Measurements from ENCODE around the gene BAIAP3.

The BAIAP3 gene

GRCh38 chr16:1338119-1338730, 4.8 kb downstream of the BAIAP3 start:
- Mint-ChIP-seq H3K9me3 (no peaks in the 10 kb centered on the region), H3K27me3 (peaks cover 61% of the 10 kb centered on the region), H3K4me3 (no peak overlapping the region), H3K27ac (no peak overlapping the region), H3K36me3 (ENCODE audit: low read depth) (no peaks in the 10 kb centered on the region), H3K4me1 (ENCODE audit: low read depth) (peaks cover 18% of the 10 kb centered on the region)
- intact Hi-C loops (cut with micrococcal nuclease) = no loop called here

DNA sequence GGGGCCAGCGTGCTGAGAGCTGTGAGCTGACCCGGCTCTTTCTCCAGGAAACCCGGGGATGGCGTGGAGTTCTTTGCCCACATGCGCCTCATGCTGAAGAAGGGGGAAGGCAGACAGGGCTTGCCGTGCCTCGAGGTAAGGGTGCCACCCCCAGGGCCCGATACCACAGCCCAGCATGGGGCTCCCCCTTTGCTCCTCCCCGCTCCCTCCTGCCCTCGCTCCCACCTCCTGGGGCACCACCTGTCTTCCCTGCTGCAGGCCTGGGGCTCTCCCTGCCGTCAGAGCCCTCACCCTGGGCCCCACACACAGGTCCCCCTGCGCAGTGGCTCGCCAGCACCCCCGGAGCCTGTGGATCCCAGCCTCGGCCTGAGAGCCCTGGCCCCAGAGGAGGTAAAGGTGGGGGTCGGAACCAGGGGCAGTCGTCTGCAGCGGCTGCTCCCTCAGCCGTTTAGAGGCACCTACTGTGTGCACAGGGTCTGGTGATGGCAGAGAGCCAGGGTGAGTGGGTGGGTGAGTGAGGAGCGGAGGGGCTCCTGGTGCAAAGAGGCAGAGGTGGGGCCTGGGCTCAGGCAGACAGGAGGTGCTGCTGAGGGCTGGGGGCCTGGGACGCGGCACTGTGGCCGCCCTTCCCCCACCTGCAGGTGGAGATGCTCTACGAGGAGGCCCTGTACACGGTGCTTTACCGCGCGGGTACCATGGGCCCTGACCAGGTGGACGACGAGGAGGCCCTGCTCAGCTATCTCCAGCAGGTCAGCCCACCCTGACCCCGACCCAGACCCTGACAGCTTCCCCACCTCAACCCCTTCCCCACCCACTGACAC, 5.6 kb downstream of the BAIAP3 start:
- intact Hi-C loops (cut with micrococcal nuclease) = no loop called here
- H3K27me3 Mint-ChIP-seq = peaks cover 63% of the 10 kb centered on the region
- no peaks in the 10 kb centered on the region for H3K36me3 Mint-ChIP-seq (ENCODE audit: low read depth)
- no peak overlapping the region for H3K27ac Mint-ChIP-seq
- no peak overlapping the region for H3K4me3 Mint-ChIP-seq
- H3K9me3 Mint-ChIP-seq = no peaks in the 10 kb centered on the region
- H3K4me1 Mint-ChIP-seq (ENCODE audit: low read depth) = peaks cover 26% of the 10 kb centered on the region

DNA sequence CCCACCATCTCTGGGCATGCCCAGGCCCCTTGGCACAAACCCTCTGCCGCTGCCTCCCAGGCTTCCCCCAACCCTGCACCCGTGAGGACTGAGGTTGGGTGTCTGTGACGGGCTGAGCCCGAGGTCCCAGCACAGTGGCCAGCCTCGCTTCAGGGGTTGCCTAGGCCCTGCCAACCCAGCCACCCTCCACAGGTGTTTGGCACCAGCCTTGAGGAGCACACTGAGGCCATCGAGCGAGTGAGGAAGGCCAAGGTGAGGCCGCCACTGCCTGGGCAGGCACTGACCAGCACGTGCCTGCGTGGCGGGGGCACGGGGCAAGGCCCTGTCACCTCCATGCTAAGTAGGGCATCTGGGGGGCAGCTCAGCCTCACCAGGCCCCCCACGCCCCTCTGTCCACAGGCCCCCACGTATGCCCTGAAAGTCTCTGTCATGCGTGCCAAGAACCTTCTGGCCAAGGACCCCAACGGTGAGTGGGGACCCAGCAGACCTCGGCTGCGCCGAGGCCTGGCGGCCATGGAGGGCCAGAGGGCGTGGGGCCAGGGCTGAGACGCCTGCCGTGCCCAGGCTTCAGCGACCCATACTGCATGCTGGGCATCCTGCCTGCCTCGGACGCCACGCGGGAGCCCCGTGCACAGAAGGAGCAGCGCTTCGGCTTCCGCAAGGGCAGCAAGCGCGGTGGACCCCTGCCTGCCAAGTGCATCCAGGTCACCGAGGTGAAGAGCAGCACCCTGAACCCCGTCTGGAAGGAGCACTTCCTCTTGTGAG, 7.5 kb downstream of the BAIAP3 start:
- H3K4me1 Mint-ChIP-seq (ENCODE audit: low read depth) = peaks cover 24% of the 10 kb centered on the region
- peaks cover 44% of the 10 kb centered on the region for H3K27me3 Mint-ChIP-seq
- intact Hi-C loops (cut with micrococcal nuclease) = no loop called here
- H3K36me3 Mint-ChIP-seq (ENCODE audit: low read depth) = no peaks in the 10 kb centered on the region
- no peaks in the 10 kb centered on the region for H3K9me3 Mint-ChIP-seq
- H3K27ac Mint-ChIP-seq = no peak overlapping the region
- H3K4me3 Mint-ChIP-seq = no peak overlapping the region

GRCh38 chr16:1341495-1342420, 8.3 kb downstream of the BAIAP3 start:
- Mint-ChIP-seq H3K9me3 (no peaks in the 10 kb centered on the region), H3K36me3 (ENCODE audit: low read depth) (no peaks in the 10 kb centered on the region), H3K4me1 (ENCODE audit: low read depth) (peaks cover 24% of the 10 kb centered on the region), H3K27me3 (peaks cover 36% of the 10 kb centered on the region), H3K27ac (no peak overlapping the region), H3K4me3 (no peak overlapping the region)
- intact Hi-C loops (cut with micrococcal nuclease) = no loop called here

DNA sequence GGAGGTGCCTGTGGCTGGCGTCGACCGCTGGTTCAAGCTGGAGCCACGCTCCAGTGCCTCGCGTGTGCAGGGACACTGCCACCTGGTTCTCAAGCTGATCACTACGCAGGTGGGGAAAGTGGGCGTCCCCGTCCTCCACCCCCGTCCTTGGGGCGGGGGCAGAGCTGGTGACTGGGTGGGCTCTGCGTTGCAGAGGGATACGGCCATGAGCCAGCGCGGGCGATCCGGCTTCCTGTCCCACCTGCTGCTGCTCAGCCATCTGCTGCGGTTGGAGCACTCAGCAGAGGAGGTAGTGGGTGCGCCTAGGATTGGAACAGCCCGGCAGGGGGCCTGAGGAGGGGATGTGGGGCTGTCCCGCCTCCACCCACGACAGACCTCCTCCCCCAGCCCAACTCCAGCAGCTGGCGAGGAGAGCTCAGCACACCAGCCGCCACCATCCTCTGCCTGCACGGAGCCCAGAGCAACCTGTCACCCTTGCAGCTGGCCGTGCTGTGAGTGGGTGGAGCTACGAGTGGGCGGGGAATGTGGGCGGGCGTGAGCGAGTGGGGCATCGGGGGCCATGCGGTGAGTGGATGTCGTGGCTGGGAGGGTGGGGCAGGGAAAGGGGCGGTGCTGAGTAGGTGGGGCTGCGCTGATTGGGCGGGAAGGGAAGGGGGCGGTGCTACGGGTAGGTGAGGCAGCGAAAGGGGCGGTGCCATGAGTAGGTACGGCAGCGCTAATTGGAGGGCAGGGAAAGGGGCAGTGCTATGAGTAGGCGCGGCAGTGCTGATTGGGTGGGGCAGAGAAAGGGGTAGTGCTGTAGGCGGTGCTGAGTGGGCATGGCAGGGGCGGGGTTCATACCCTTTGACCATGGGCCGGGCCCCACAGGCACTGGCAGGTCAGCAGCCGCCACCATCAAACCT, 9.3 kb downstream of the BAIAP3 start:
- H3K4me3 Mint-ChIP-seq = peak overlapping the region; percentile 64
- H3K9me3 Mint-ChIP-seq = no peaks in the 10 kb centered on the region
- H3K36me3 Mint-ChIP-seq (ENCODE audit: low read depth) = peaks cover 8% of the 10 kb centered on the region
- intact Hi-C loops (cut with micrococcal nuclease) = no loop called here
- H3K27ac Mint-ChIP-seq = peak overlapping the region; percentile 71
- peaks cover 24% of the 10 kb centered on the region for H3K4me1 Mint-ChIP-seq (ENCODE audit: low read depth)
- peaks cover 26% of the 10 kb centered on the region for H3K27me3 Mint-ChIP-seq

DNA sequence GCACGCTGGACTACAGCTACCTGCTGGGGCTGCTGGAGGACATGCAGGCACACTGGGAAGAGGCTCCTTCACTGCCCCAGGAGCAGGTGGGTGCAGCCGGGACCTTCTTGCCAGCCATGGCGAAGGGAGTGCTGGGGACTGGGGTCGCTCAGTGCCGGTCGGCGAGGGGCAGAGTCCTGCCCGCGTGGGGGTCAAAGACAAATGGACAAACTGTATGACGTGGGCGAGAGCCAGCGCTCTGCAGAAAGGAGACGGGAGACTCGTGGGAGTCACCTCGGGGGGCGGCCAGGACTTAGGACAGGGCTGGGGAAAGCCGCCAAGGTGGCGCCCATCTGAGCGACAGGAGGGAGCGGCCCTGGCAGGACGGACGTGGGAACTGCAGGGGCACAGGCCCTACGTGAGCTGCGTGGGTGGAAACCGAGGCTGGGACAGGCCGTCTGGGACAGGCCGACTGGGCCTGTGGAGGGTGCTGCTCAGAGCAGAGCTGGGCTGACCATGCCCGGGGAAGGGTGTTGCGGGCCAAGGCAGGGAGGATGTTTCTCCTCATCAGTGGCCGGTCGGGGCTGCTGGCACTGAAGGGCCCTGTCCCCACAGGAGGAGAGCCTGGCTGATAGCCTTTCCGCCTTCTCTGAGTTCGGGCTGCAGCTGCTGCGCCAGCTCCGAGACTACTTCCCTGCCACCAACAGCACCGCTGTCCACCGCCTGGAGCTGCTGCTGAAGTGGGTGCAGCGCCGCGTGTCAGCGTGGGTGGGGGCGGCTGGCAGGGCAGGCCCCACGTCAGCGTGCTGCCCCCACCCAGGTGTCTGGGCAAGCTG, 10.2 kb downstream of the BAIAP3 start:
- Mint-ChIP-seq H3K27ac (peak overlapping the region; percentile 71), H3K36me3 (ENCODE audit: low read depth) (peaks cover 16% of the 10 kb centered on the region), H3K4me1 (ENCODE audit: low read depth) (peaks cover 24% of the 10 kb centered on the region), H3K4me3 (peak overlapping the region; percentile 64), H3K9me3 (no peaks in the 10 kb centered on the region), H3K27me3 (peaks cover 25% of the 10 kb centered on the region)
- intact Hi-C loops (cut with micrococcal nuclease) = no loop called here

- Mint-ChIP-seq H3K4me3 (no peak overlapping the region), H3K9me3 (no peaks in the 10 kb centered on the region), H3K27me3 (peaks cover 25% of the 10 kb centered on the region), H3K4me1 (ENCODE audit: low read depth) (peaks cover 24% of the 10 kb centered on the region), H3K36me3 (ENCODE audit: low read depth) (peaks cover 25% of the 10 kb centered on the region), H3K27ac (no peak overlapping the region)
- intact Hi-C loops (cut with micrococcal nuclease) = no loop called here
Observed at GRCh38 chr16:1344499-1344898, 11.1 kb downstream of the BAIAP3 start.

DNA sequence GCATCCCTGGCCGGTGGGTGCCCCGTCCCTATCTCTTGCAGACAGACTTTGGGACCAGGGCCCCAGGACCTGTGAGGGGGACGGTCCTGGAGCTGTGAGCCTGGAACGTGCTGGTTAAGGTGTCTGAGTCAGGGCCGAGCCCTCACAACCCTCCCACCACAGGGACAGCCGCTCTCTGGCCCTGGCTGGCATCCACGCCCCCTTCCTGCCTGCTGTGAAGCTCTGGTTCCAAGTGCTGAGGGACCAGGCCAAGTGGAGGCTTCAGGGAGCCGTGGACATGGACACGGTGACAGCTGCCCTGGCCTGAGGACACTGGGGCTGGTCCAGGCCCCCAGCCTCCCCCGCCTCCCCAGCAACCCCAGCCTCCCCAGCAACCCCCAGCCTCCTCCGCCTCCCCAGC, 11.6 kb downstream of the BAIAP3 start:
- peaks cover 31% of the 10 kb centered on the region for H3K36me3 Mint-ChIP-seq (ENCODE audit: low read depth)
- no peak overlapping the region for H3K27ac Mint-ChIP-seq
- peaks cover 28% of the 10 kb centered on the region for H3K4me1 Mint-ChIP-seq (ENCODE audit: low read depth)
- H3K27me3 Mint-ChIP-seq = peaks cover 25% of the 10 kb centered on the region
- no peak overlapping the region for H3K4me3 Mint-ChIP-seq
- intact Hi-C loops (cut with micrococcal nuclease) = no loop called here
- no peaks in the 10 kb centered on the region for H3K9me3 Mint-ChIP-seq

- H3K4me1 Mint-ChIP-seq (ENCODE audit: low read depth) = peaks cover 35% of the 10 kb centered on the region
- H3K4me3 Mint-ChIP-seq = no peak overlapping the region
- H3K27ac Mint-ChIP-seq = no peak overlapping the region
- no peaks in the 10 kb centered on the region for H3K9me3 Mint-ChIP-seq
- intact Hi-C loops (cut with micrococcal nuclease) = no loop called here
- H3K36me3 Mint-ChIP-seq (ENCODE audit: low read depth) = peaks cover 36% of the 10 kb centered on the region
- H3K27me3 Mint-ChIP-seq = peaks cover 22% of the 10 kb centered on the region
Observed at GRCh38 chr16:1345651-1346421, 12.4 kb downstream of the BAIAP3 start.

DNA sequence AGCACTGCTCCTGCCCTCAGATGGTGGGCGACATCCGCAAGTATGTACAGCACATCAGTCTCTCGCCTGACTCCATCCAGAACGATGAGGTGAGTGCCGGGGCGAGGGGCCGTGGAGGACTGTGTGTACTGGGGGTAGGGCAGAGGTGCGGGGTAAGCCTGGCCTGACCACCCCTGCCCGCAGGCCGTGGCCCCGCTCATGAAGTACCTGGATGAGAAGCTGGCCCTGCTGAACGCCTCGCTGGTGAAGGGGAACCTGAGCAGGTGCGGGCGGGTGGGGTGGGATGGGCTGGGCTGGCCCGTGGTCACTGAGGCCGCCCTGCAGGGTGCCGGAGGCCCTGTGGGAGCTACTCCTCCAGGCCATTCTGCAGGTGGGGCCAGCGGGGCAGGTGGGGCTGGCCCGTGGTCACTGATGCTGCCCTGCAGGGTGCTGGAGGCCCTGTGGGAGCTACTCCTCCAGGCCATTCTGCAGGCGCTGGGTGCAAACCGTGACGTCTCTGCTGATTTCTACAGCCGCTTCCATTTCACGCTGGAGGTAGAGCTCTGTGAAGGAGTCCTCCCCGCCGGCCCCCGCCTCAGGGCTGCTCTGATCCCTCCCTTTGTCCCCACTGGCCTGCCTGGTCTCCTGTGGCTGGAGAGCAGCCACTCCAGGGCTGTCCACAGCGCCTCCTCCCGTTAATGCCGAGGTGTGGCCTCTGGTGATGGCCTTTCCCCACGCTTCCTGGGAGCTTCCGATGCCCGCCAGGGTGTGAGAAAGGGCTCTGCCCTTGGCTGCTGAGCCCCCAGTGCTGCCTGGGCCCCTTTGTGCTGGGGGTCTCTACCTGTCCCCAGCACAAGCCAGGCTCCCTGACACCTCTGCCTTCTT, 13.2 kb downstream of the BAIAP3 start:
- no peak overlapping the region for H3K27ac Mint-ChIP-seq

DNA sequence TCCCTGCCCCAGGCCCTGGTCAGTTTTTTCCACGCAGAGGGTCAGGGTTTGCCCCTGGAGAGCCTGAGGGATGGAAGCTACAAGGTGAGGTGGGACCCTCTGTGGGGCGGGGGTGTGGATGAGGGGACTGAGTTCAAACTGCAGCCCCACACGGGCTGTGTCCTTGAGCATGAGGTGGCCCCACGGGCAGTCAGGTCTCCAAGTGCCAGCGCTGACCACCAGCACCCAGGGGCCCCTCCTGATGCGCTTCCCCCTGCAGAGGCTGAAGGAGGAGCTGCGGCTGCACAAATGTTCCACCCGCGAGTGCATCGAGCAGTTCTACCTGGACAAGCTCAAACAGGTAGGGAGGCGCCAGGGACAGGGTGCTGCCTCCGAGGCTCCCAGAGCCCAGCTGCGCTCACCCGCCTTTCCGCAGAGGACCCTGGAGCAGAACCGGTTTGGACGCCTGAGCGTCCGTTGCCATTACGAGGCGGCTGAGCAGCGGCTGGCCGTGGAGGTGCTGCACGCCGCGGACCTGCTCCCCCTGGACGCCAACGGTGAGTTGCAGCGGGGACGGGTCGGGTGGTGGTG, 13.9 kb downstream of the BAIAP3 start:
- no peak overlapping the region for H3K4me3 Mint-ChIP-seq
- no peak overlapping the region for H3K27ac Mint-ChIP-seq
- peaks cover 9% of the 10 kb centered on the region for H3K27me3 Mint-ChIP-seq
- intact Hi-C loops (cut with micrococcal nuclease) = no loop called here
- no peaks in the 10 kb centered on the region for H3K9me3 Mint-ChIP-seq
- H3K36me3 Mint-ChIP-seq (ENCODE audit: low read depth) = peaks cover 42% of the 10 kb centered on the region
- peaks cover 32% of the 10 kb centered on the region for H3K4me1 Mint-ChIP-seq (ENCODE audit: low read depth)

More for the DNA sequence above, 13.2 kb downstream of the BAIAP3 start:
- H3K4me1 Mint-ChIP-seq (ENCODE audit: low read depth) = peaks cover 36% of the 10 kb centered on the region
- peaks cover 16% of the 10 kb centered on the region for H3K27me3 Mint-ChIP-seq
- intact Hi-C loops (cut with micrococcal nuclease) = no loop called here
- H3K36me3 Mint-ChIP-seq (ENCODE audit: low read depth) = peaks cover 36% of the 10 kb centered on the region
- no peaks in the 10 kb centered on the region for H3K9me3 Mint-ChIP-seq
- H3K4me3 Mint-ChIP-seq = no peak overlapping the region
